GM21360 (cell line): ENCODE measurements around the gene CELSR1.
"Not testable (repeated sequence)": the region's sequence is repeated elsewhere in the genome, so short reads cannot be mapped to it uniquely, and the experiment has no call there.

Experiments
- ATAC-seq: cut with Tn5 transposase; IDR thresholded peaks from one replicate; pipeline ENCODE4 v1.9.1; 2021; ENCODE audit warnings: mild to moderate bottlenecking, moderate library complexity; ENCODE audit not compliant: unreplicated experiment

CELSR1 gene

DNA sequence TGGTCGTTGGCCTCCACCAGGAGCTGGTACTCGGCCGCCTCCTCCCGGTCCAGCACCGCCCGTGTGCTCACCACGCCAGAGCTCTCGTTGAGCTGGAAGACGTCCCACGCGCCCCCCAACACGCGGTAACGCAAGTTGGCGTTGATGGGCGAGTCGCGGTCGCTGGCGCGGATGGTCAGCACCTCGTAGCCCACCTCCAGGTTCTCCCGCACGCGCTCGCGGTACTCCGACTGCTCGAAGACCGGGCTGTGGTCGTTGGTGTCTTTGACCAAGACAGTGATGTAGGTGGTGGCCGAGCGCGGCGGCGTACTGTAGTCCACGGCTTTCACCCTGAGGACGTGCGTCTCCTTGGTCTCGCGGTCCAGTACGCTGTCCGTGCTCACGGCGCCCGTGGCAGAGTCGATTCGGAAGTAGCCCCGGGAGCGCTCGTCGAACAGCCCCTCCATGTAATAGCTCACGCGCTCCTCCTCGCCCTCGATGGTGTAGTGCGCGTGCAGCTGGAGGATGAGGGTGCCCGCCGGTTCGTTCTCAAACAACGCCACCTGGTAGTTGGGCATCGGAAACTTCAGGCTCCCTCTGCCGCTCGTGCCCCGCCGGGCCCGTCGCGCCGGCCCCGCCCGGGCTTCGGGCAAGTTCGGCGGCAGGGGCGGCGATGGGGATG, 1.4 kb downstream of the CELSR1 start:
- no peak for ATAC-seq

DNA sequence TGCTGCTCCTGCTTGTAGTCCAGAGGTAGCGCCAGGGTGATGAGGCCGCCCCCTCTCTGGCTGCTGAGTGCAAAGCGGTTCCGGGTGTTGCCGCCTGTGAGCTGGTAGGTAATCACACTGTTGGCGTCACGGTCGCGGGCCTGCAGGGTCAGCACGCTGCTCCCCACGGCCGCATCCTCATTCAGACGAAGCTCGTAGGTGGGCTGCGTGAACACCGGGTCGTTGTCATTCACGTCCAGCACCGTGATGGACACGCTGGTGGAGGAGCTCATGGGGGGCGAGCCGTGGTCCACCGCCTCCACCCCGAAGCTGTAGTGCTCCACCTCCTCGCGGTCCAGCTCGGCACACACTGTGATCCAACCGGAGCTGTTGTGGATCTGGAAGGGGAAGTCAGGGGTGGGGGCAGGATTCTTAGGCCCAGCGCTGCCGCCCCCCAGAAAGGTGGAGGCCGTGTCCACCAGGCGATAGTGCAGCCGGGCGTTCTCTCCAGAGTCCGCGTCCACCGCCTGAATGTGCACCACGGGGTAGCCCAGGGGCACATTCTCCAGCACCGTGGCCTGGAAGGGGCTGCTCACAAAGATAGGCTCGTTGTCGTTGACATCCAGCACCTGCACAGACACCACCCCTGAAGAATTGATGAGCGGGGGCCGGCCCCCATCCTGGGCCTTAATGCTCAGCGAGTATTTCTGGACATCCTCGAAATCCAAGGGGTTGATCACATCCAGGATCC, 2.4 kb downstream of the CELSR1 start:
- no peak for ATAC-seq

DNA sequence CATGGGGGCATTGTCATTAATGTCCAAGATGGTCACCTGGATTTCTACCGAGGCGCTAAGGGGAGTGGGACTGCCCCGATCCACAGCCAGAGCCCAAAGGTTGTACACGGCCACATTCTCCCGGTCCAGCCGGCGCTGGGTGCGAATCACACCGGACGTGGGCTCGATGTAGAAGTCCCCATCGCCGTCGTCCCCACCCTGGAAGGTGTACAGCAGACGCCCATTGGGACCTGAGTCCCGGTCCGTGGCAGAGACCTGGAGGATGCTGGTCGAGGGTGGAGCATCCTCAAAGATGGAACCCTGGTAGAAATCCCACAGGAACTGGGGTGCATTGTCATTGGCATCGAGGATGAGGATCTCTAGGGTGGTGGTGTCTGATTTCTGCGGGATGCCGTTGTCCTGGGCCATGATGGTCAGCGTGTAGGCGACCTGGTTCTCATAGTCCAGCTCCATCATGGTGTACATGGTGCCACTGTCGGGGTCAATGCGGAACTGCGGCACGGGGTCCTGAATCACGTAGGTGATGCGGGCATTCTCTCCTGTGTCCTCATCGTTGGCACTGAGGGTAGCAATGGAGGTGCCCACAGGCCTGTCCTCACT, 3.1 kb downstream of the CELSR1 start:
- no peak for ATAC-seq

DNA sequence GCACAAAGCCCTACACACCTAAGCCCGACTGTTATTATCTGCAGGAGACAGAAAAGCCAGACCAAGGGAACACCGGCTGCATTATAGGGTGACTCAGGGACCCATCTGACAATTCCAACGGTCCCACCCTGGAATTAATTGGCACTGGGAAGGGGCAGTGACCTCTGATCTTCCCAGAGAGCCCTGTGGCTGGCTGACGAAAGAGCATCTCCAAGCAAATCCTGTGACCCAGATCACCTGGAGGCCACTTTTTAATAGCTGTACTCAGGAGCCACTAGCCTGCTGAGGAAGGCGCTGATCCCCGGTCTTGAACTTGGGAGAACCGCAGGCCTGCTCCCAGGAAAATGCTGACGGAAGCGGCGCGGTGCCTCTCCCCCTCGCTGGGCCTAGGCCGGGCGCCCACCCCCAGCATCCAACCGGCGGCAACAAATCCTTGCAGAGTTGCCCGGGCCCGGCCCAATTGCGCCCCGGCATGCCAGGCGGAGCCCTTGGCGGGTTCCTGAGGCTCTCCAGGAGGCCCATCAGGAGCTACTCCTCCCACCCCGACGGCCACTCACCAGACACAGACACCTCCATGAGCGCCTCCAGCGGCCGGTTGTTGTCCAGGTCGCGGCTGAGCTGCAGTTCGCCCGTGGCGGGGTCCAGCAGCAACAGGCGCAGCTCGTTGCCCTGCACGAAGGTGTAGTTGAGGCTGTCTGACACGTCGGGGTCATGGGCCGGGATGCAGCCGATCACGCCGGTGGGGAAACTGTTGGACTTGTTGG, 4.2 kb downstream of the CELSR1 start:
- ATAC-seq, result no peak

DNA sequence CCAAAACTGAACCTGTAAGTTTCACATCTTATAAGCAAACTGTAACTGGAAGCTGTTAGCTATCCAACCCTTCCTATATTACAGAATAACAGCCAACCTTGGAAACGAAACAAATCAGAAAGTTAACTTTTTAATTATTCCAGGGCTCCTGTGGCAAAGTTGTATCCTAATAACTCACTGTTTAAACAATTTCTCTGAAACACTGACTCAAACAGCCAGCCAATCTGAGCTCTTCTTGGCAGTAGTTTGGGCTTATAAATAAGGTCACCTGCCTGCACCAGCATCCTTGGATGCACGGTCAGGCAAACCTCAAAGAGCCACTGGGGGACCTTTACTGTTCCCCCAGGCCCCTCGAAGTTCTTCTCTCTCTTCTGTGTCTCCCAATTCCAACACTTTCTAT, 5.0 kb downstream of the CELSR1 start:
- ATAC-seq, result no peak

DNA sequence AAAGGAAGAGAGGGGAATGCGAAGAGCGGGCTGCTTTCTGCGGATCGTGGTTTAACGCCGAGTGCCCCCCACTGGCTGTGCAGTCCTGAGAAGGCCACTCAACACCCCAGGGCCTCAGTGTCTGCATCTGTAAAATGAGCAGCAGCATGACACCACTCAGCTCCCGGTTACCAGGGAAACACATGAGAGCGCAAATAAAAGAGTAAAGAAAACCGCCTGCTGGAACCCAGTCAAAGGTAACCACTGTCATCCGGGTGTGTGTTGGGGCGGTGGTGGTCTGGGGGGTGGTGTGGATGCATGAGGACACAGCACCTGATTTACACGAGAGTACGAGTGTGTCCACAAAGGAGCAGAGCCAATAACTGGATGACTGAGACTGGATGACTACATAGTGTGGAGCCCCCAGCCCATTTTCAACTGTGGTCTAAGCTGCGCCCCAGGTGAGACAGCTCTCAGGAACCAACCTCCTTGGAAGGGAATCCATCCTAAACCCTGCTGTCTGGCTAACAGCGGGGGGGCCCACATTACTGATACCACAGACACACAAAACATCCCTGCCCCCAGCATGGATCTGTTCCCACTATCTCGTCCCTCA, 5.7 kb downstream of the CELSR1 start:
- no peak for ATAC-seq

DNA sequence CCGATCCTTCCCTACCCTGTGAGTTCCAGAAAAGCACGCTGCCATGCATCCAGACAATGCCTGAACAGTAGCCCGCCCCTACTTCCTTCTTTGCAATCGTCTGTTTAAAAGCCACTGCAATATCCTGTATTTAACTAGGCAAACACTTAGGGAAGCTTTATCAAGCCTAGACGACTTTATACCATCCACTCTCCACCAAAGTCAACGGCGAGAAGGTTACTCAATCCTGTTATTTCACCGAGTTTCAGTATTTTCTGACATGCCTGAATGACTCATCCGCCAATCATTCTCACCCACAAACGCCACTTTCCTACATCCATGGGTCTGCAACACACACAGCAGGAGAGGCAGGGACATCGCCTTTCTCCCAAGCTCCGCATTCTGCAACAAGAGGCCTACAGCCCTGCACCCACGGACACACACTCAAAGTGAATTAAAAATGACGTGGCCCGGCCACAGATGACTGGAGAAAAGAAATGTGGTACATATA, 9.3 kb downstream of the CELSR1 start:
- no peak for ATAC-seq

DNA sequence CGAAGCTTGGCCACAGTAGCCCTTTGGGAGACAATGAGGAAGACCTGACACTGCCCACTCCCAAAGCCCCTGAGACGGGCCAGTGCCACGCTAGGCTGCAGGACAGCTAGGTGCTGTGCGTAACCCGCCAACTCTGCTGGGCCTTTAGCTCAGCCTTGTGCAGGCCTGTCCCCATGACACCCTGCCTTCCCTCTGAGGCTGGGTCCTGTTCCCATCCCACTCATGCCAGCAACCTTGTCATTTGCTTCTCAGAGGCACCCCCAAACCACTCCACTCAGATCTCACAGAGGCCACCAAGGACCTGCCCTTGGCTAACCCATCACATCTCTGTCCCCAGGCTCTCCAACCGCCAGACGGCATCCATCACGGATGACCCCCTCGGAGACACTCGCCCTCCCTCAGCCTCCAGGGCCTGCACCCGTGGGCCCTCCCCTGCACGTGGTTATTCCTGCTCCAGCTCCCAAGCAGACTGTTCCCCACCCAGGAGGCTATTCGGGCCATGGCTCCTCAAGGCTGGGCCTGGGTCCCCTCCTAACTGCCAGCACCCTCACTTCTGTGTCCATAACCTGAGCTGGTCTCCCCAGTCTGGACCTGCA, 11.1 kb downstream of the CELSR1 start:
- ATAC-seq, result no peak

DNA sequence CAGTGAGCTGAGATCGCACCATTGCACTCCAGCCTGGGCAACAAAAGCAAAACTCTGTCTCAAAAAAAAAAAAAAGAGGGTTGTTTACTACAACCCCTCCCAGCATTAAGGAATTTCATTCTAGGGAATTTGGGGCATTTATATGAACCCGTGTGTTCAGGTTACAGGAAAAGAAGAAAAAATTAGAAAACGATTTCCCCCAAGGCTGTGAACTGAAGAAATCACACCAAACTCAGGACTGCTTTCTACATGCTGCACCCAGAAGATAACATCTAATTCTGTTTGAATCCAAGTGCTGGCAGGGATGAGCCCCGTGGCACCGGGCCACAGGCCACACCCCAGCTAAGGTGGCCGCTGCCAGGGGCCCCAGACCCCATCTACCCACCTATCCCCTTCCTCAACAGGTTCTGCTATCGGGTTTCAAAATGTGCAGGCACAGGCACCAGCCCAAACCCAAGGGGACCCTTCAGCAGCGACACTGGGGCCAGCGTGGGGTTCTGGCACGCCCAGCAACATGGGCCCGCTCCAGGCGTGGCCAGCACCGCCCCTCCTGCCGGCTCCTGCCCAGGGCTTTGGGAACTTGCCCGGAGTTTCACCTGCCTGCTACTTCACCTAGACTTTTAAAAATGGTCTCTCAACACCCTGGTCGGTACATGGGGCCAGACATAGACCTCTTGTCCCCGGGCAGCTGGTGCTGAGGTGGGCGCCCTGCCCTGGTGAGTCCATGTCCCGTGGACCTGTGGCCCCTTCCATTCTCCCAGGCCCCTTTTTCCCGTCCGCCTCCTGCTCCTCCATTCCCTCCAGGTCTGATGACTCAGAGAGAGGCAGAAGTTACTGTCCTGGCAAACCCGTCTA, 11.8 kb downstream of the CELSR1 start:
- no peak for ATAC-seq

DNA sequence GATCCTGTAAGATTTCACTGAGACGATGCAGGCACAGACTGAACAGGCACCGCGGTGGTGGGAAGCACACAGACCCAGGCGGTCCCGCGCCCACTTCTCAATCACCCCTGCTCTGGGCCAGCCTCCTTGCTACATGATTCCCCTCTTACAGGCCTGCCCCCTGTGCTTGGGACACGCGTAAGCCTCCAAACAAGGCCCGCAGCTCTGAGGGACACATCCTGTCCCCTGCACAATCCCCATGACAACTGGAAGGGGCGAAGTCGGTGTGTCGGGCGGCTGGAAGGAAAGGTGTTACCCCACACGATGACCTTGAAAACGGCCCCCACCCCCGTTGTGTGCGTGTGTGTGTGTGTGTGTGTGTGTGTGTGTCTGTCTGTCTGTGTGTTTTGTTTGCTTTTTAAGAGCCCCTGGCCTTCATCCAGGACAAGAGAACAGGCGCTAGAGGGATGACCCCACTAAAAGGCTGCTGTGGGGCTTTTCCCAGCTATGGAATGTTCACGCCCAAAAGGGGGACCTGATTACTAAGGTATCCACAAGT, 13.1 kb downstream of the CELSR1 start:
- no peak for ATAC-seq

DNA sequence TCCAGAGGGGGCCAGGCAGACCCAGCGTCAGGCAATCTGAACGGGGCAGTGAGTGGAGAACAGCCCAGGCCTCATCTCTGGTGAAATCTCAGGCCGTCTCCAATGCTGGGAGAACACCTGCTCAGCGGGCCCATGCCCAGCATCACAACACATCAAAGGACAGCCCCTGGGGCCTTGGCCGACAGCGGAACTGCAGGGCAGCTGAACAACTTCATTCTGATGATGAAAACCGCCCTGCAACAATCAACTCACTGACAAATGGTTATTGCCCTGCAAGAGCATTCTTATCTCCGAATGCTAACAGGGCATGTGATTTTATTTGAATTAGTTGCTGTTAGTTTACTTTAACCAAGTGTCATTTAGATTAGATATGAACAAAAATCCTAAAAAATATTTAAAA, 14.6 kb downstream of the CELSR1 start:
- no peak for ATAC-seq

DNA sequence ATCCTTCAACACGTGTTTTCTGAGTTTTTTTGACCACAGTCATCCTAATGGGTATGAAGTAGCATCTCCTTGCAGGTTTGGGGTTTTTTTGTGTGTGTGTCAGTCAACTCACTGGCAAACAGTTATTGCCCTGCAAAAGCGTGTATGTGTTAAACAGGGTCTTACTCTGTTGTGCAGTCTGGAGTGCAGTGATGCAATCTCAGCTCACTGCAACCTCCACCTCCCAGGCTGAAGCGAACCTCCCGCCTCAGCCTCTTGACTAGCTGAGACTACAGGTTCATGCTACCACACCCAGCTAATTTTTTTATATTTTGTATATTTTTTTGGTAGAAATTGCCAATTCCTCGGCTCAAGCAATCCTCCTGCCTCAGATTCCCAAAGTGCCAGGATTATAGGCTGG, 15.4 kb downstream of the CELSR1 start:
- ATAC-seq, result no peak

DNA sequence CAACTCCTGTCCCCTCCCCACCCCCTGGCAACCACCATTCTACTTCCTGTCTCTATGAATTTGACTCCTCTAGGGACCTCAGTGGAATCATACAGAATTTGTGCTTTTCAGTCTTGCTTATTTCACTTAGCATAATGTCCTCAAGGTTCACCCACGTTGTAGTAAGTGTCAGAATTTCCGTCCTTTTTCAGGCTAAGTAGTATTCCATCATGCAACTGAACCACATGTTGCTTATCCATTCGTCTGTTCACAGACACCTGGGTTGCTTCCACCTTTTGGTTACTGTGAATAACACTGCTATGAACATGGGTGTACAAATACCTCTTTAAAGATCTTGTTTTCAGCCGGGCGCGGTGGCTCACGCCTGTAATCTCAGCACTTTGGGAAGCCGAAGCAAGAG, 16.5 kb downstream of the CELSR1 start:
- no peak for ATAC-seq

DNA sequence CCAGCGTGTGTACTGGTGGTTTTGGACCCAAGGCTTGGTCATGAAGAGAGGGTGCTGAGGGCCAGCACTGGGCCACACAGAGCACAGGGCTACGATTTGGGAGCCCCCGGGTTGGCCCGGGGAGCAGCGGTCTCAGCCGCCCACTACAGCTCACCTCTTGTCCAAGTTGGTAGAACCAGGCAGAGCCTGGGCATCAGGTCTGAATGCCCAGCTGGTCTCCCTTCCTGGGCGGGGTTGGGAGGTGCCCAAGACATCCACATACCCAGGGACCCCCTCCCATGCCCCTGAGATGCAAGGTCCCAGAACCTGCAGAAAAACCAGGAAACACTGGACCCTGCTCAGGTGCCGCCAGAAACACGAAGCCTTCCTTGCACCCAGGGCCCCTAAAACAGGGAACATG, 18.0 kb downstream of the CELSR1 start:
- ATAC-seq, result no peak

DNA sequence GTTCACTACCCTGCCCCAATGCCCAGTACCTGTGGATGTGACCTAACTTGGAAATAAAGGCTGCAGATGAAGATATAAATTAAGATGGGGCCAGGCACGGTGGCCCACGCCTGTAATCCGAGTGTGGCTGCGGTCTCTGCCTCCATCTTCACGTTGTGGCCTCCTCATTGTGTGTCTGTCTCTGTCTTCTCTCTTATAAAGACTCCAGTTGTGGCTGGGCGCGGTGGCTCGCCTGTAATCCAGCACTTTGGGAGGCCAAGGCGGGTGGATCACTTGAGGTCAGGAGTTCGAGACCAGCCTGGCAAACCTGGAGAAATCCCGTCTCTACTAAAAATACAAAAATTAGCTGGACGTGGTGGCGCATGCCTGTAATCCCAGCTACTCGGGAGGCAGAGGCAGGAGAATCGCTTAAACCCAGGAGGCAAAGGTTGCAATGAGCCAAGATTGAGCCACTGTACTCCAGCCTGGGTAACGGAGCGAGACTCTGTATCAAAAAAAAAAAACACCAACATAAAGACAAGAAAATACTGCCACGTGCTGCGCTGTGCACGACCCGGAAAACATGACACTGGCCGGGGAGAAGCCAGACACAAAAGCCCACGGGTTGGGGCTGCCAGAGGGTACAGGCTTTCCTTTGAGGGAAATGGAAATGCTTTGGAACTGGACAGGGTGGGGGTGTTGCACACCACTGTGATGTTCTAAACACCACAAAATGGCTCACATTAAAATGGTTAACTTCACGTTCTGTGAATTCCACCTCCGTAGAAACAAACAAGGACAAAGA, 18.7 kb downstream of the CELSR1 start:
- no peak for ATAC-seq

DNA sequence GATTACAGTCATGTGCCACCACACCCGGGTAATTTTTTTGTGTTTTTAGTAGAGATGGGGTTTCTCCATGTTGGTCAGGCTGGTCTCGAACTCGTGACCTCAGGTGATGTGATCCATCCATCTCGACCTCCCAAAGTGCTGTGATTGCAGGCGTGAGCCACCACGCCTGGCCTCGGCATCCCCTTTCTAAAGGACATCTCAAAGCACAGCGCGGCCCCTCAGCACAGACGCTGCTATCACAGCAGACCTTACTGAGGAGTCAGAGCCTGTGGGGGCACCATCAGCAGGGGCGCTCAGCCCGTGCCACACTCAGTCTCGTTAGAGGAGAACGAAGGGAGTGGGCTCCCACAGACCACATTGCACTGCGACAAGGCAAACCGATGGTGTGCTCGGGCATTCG, 19.4 kb downstream of the CELSR1 start:
- ATAC-seq, result no peak

DNA sequence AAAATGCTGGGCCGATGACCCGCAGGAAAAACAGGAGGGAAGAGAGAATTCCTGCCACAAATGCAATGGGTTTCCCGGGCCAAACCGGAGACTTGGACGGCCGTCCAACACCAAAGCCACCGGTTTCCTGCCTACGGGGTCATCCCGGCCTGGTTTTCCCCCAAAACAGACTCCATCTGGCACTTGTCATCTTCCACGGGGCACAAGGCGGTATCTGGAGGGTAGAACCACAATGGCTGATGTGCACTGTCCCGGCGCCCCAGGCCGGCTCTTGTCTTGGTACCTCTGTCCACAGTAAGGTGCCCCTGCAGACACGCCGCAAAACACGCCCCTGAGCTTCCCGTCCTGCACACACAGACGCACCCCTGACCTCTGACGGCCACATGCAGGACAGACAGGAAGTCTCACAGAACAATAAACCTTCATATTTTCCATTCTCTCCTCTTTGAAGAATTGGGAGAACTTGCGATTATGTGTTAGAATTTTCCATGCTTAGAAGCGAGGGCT, 20.1 kb downstream of the CELSR1 start:
- ATAC-seq, result no peak

DNA sequence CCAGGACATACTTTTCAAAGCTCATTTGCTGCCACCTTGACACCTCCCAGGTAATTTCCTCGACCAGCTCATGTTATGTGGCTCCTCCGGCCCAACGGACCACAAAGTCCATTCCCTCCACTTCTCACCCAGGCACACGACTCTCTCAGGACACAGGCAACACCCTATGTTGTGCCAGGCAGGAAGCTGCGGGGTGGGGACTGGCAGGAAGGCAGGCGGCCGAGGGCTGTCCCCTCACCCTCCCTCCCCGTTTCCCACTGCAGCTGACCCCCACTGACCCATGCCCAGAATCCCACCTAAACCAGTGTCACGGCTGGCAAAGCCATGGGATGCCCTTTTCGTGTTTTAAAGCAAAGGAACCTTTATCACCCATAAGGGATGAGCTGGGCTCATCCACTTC, 20.8 kb downstream of the CELSR1 start:
- ATAC-seq, result no peak

DNA sequence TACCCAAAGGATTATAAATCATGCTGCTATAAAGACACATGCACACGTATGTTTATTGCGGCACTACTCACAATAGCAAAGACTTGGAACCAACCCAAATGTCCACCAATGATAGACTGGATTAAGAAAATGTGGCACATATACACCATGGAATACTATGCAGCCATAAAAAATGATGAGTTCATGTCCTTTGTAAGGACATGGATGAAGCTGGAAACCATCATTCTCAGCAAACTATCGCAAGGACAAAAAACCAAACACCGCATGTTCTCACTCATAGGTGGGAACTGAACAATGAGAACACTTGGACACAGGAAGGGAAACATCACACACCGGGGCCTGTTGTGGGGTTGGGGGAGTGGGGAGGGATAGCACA, 21.3 kb downstream of the CELSR1 start:
- not testable (repeated sequence) for ATAC-seq
